Common myeloid progenitor, CD34-positive (primary cell): Measurements from ENCODE around the gene IFI6. TPM values are rescaled to one million over a fixed set of nuclear protein-coding genes. Genes with fewer than 3 reads are reported as not detected.

Experiments
- CTCF ChIA-PET: fragments of 350-600 bp; sonication (Branson Sonifier 250); formaldehyde crosslinking; loops from one replicate; lab custom pipeline; 2021; ENCODE audit warnings: antibody characterized with exemption; lab: Charles Lee
- POLR2A ChIA-PET: fragments of 350-600 bp; sonication (Branson Sonifier 250); formaldehyde crosslinking; loops from one replicate; lab custom pipeline; 2021; ENCODE audit warnings: antibody characterized with exemption; lab: Charles Lee
- DNase-seq, 3 donors: peaks; one replicate each; pipeline versions ENCODE4 v3.0.0 to v3.0.0-alpha.2; 2013
- H3K27ac ChIP-seq, 2 experiments: 1 replicate in 1 of 2; 2 replicates in 1 of 2; pipeline ENCODE4 v1.7.0; 2013; ENCODE audit warnings: inconsistent platforms in 2 of 2, low read length in 2 of 2, mild to moderate bottlenecking in 2 of 2, low read depth in 1 of 2, moderate library complexity in 1 of 2; ENCODE audit not compliant: severe bottlenecking in 2 of 2, insufficient read depth in 1 of 2, poor library complexity in 1 of 2
- H3K27me3 ChIP-seq, 5 experiments: replicated peaks in 2 of 5; 1 replicate in 3 of 5; 2 replicates in 2 of 5; pipeline versions ENCODE4 v1.6.1 to v1.7.0; 2013; ENCODE audit warnings: low read length in 4 of 5, mild to moderate bottlenecking in 2 of 5, moderate library complexity in 2 of 5, inconsistent platforms in 1 of 5; ENCODE audit not compliant: insufficient read depth in 5 of 5, control insufficient read depth in 4 of 5
- H3K36me3 ChIP-seq, 4 experiments: 1 replicate in 2 of 4; 2 replicates in 2 of 4; pipeline versions ENCODE4 v1.6.1 to v1.7.0; 2013; ENCODE audit warnings: low read length in 3 of 4, control low read depth in 1 of 4, mild to moderate bottlenecking in 1 of 4; ENCODE audit not compliant: control insufficient read depth in 4 of 4, insufficient read depth in 4 of 4
- H3K4me1 ChIP-seq, 4 experiments: 1 replicate in 3 of 4; 2 replicates in 1 of 4; pipeline versions ENCODE4 v1.6.1 to v1.7.1; 2013; ENCODE audit warnings: low read length in 3 of 4, mild to moderate bottlenecking in 3 of 4, control low read depth in 1 of 4, inconsistent platforms in 1 of 4, moderate library complexity in 1 of 4; ENCODE audit not compliant: control insufficient read depth in 4 of 4, insufficient read depth in 4 of 4; ENCODE audit errors: control extremely low read depth in 1 of 4
- H3K4me3 ChIP-seq, 7 experiments: 1 replicate in 4 of 7; 2 replicates in 3 of 7; pipeline versions ENCODE4 v1.5.1 to v1.7.0; 2013; ENCODE audit warnings: mild to moderate bottlenecking in 7 of 7, low read length in 6 of 7, moderate library complexity in 6 of 7, inconsistent platforms in 2 of 7, low read depth in 2 of 7, control low read depth in 1 of 7; ENCODE audit not compliant: insufficient read depth in 4 of 7, control insufficient read depth in 1 of 7; ENCODE audit errors: extremely low read depth in 1 of 7
- H3K9me3 ChIP-seq, 5 experiments: 1 replicate in 4 of 5; 2 replicates in 1 of 5; pipeline versions ENCODE4 v1.6.1 to v1.7.1; 2013; ENCODE audit warnings: low read length in 4 of 5, mild to moderate bottlenecking in 2 of 5, inconsistent platforms in 1 of 5, low read depth in 1 of 5, moderate library complexity in 1 of 5; ENCODE audit not compliant: control insufficient read depth in 4 of 5, insufficient read depth in 2 of 5; ENCODE audit errors: control extremely low read depth in 1 of 5
- WGBS: methylation state at CpG from one replicate; pipeline ENCODE4 v1.1.5; 2013; ENCODE audit not compliant: insufficient coverage; 5-methylcytosine and 5-hydroxymethylcytosine counted together
- polyA plus RNA-seq: library from polyadenylated mRNA; unstranded; fragments of 120-200 nt; gene quantifications from one replicate; pipeline ENCODE4 v1.2.1, GENCODE V29; 2013

Gene IFI6
- polyA plus RNA-seq = 25.7 TPM

DNA sequence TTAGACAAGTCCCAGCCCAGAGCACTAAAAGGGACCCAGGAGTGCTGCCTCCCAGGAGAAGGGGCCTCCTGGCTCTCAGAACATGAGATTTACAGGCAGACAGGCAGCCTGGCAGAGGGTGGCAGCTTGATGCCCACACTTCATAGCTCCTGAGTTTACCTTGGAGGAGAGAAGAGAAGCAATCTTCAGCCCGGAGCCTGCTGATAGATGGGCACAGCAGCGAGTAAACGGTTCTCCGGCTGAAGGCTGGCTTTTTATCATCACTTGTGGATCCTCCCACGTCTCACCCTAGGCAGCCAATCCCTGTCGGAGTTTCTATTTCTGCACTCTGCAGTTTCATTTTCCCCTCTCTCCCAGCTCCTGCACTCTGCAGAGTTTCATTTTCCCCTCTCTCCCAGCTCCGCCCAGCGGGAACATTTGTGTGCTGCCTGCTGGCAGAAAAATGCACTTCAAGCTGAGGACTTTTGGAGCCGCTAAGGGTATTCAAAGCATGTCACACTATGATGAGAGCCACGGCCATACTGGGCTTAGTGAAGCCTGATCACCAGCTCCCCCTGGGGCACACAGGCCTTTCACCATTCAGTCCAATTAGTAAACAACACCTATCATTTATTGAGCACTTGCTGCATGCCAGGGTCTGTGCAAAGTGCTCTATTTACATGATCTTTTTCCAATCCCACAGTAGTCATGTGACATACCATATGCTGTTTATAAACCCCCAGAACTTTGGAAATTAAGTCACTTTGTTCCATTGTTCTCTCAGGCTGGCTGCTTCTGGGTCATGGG lies at the start of gene IFI6:
TSS of gene IFI6 (minus strand) at position 229 of the 786 bp plus-strand sequence. CDS start 2,878 bp downstream, outside the sequence.
- CTCF ChIA-PET = interaction anchor here (0.9 to 2.4 kb wide), 4 partner anchors 9 to 48 kb away, joined by 3 to 7 read pairs (median 6); no protein-coding TSS in a partner anchor
- Histone ChIP-seq H3K27ac (peak within 1 kb of the TSS in 1 of 2 experiments; percentile 70), H3K4me1 (peaks cover 7 to 28% (median 19%) of the 10 kb centered on the region in 4 experiments), H3K36me3 (no peaks in the 10 kb centered on the region), H3K4me3 (peak within 1 kb of the TSS; percentile 32 to 82 (median 64)), H3K27me3 (no peaks in the 10 kb centered on the region), H3K9me3 (no peaks in the 10 kb centered on the region)
- POLR2A ChIA-PET = interaction anchor here (0.6 kb wide), 1 partner anchor 349 kb away, joined by 3 read pairs; no protein-coding TSS in a partner anchor
- DNase-seq = peak; percentile 95 to 97 (median 97)
- 2% methylated on average over 10 of the region's 10 CpGs for WGBS

DNA sequence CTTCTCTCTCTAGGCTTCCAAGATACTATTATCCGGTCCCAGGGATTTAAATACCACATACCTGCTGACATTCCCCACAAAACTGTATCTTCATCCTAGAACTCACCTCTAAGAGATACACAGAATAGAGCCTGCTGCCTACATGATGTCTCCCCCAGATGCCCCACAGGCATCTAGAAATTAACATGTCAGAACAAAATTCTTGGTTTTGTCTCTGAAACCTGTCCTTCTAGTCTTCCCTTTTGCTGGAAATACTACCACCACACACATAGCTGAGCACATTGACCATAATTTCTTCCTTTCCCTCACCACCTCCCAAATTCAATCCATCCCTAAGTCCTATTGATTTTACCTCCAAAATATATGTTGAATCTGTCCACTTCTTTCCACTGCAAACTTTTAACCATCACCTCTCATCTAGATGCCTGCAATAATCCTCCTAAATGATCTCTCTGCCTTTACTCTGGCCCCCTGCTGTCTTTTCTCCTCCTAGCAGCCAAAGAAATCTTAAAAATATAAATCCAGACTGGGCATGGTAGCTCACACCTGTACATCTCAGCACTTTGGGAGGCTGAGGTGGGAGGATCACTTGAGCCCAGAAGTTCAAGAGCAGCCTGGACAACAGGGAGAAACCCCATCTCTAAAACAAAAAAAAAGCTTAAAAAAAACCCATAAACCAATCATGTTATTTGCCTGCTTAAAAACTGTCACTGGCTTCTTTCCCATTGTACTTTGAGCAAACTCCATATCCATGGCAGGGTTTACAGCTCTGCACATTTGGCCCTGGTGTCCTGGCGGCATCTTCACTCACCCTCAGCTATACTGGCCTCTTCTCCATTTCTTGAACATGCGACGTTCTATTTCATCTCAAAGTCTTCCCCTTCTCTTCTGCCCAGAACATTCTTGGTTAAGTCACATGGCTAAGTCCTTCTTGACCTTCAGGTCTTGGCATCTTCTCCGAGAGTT lies 47.6 kb upstream of the IFI6 start:
- H3K9me3 ChIP-seq = peaks cover 0 to 6% (median 2%) of the 10 kb centered on the region in 5 experiments
- H3K27me3 ChIP-seq = peaks cover 0 to 1% (median 0%) of the 10 kb centered on the region in 5 experiments
- no peak overlapping the region for H3K4me3 ChIP-seq
- no peaks in the 10 kb centered on the region for H3K4me1 ChIP-seq
- 89% methylated on average over 4 of the region's 5 CpGs for WGBS
- ChIA-PET POLR2A (interaction anchor here (0.5 to 0.6 kb wide), 3 partner anchors 21 to 1144 kb away, joined by 3 to 4 read pairs (median 3); no protein-coding TSS in a partner anchor), CTCF (interaction anchor here (0.7 to 3.9 kb wide), 10 partner anchors 43 to 115 kb away, joined by 3 to 15 read pairs (median 4); partner anchors contain the start of gene IFI6)
- no peak overlapping the region for H3K27ac ChIP-seq
- no peaks in the 10 kb centered on the region for H3K36me3 ChIP-seq
- DNase-seq = peak; percentile 20 to 44 (median 36)

- ChIA-PET POLR2A (no interaction called here), CTCF (no interaction called here)
- no peak overlapping the region for H3K4me3 ChIP-seq
- H3K27me3 ChIP-seq = peaks cover 0 to 1% (median 0%) of the 10 kb centered on the region in 5 experiments
- no peaks in the 10 kb centered on the region for H3K36me3 ChIP-seq
- peaks cover 0 to 13% (median 8%) of the 10 kb centered on the region in 4 experiments for H3K4me1 ChIP-seq
- DNase-seq = no peak
- no peak overlapping the region for H3K27ac ChIP-seq
- peaks cover 0 to 6% (median 2%) of the 10 kb centered on the region in 5 experiments for H3K9me3 ChIP-seq
- 89% methylated on average over 1 of the region's 2 CpGs for WGBS
Observed at GRCh38 chr1:27716262-27716895, 44.4 kb upstream of the IFI6 start.

GRCh38 chr1:27713869-27714513 lies 42.0 kb upstream of the IFI6 start:
- no peak for DNase-seq
- Histone ChIP-seq H3K36me3 (no peaks in the 10 kb centered on the region), H3K27me3 (peaks cover 0 to 1% (median 0%) of the 10 kb centered on the region in 5 experiments), H3K27ac (no peak overlapping the region), H3K9me3 (peaks cover 0 to 6% (median 2%) of the 10 kb centered on the region in 5 experiments), H3K4me1 (peaks cover 0 to 13% (median 8%) of the 10 kb centered on the region in 4 experiments), H3K4me3 (no peak overlapping the region)
- ChIA-PET CTCF (interaction anchor here (1.6 to 1.7 kb wide), 2 partner anchors 9 to 11 kb away, joined by 4 read pairs; no protein-coding TSS in a partner anchor), POLR2A (no interaction called here)
- WGBS = 92% methylated on average over 3 of the region's 3 CpGs

- POLR2A ChIA-PET = no interaction called here
- Histone ChIP-seq H3K27me3 (peaks cover 0 to 1% (median 0%) of the 10 kb centered on the region in 5 experiments), H3K27ac (no peak overlapping the region), H3K4me3 (no peak overlapping the region), H3K36me3 (no peaks in the 10 kb centered on the region), H3K9me3 (peaks cover 0 to 6% (median 2%) of the 10 kb centered on the region in 5 experiments), H3K4me1 (peaks cover 0 to 13% (median 8%) of the 10 kb centered on the region in 4 experiments)
- CTCF ChIA-PET = interaction anchor here (1.6 to 1.7 kb wide), 2 partner anchors 10 to 12 kb away, joined by 4 read pairs; no protein-coding TSS in a partner anchor
- peak in 1 of 3 donors; percentile 13 for DNase-seq
- WGBS = 90% methylated on average over 2 of the region's 3 CpGs
Observed at GRCh38 chr1:27713139-27713725, 41.2 kb upstream of the IFI6 start.
